Activated T-cell treated with anti-CD3 and anti-CD28 coated beads, Interleukin-2, amount 50 U/mL, for 48 hours (primary cell): ENCODE data around the gene IL17C.

ENCODE experiments used
- DNase-seq, 2 experiments: peaks; one replicate each; pipeline ENCODE4 v3.0.0-alpha.2; 2020

IL17C gene

DNA sequence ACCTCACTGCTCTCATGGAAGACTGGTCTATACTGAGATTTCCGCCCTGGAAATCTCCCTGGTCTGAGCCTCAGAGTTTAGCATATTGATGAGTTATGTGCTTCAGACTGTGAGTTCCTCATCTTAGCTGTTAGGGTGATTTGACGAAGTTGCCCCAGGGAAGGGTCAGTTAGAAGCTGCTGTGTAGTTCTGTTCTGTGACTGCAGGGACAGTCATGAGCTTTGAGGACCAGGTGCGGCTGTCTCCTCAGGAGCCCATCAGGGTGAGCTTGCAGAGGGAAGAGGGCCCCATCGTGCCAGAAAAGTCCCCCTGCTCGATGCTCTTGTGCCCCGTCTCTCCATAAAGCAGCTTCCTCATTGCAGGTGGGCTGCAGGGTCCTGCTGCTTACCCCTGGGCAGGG lies 28.3 kb upstream of the IL17C start:
- no peak for DNase-seq

- DNase-seq: no peak
Measured at GRCh38 chr16:88610909-88611812, 27.2 kb upstream of the IL17C start.

DNA sequence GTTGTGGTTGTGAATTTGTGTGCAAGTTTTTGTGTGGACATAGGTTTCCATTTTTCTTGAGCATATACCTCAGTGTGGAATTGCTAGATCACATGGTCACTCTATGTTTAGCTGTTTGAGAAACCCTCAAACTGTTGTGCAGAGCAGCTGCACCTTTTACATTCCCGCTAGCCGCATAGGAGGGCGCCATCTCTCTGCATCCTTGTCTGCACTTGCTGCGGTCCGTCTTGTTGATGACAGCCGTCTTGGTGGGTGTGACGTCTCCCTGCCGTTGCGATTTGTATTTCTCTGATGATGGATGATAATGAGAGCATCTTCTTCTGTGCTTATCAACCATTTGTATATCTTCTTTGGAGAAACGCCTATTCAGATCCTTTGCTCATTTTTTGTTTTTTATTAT lies 25.1 kb upstream of the IL17C start:
- no peak for DNase-seq

DNA sequence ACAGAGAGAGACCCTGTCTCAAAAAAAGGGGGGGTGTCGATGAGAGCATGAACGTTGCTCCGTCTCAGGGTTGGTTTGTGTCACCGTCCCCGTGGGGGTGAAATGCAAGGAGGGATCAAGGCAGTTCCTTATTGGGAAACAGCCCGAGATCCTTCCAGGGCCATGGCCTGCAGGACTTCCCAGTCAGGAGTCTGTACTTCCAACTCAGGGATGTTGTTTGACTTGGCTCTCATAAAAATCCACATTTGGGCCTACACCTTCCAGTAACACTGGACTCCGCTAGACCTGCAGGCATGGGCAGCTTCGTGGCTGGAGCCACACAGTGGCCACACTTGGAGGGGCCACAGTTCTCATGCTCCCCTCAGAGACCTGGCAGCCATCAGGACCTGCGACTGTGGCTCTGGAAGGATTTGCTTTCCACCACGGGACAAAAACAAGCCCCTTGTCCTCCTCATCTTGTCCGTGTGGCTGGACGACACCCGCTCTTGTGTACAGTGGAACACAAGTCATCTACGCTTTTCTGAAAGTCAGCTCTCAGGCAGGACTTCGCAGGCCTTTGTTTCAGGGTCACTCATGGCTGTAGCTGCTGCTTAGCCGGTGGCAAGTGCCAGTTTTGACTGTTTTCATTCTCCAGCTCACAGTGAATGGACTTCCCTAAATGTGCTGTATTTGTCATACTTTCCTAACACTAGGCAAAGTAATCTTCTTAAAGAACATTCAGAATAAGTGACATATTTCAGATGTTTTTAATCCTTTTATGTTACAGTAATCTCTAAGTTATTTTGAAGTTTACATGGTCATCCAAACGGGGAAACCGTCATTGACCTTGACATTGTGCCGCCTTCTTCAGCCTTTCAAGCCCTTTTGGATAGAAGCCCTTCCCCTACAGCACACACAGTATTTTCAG lies 24.2 kb upstream of the IL17C start:
- no peak for DNase-seq

GRCh38 chr16:88614818-88615580 lies 23.4 kb upstream of the IL17C start:
- no peak for DNase-seq

- no peak for DNase-seq
Measured at GRCh38 chr16:88616320-88616719, 22.1 kb upstream of the IL17C start.

- DNase-seq: no peak
Measured at GRCh38 chr16:88616736-88617135, 21.6 kb upstream of the IL17C start.

DNA sequence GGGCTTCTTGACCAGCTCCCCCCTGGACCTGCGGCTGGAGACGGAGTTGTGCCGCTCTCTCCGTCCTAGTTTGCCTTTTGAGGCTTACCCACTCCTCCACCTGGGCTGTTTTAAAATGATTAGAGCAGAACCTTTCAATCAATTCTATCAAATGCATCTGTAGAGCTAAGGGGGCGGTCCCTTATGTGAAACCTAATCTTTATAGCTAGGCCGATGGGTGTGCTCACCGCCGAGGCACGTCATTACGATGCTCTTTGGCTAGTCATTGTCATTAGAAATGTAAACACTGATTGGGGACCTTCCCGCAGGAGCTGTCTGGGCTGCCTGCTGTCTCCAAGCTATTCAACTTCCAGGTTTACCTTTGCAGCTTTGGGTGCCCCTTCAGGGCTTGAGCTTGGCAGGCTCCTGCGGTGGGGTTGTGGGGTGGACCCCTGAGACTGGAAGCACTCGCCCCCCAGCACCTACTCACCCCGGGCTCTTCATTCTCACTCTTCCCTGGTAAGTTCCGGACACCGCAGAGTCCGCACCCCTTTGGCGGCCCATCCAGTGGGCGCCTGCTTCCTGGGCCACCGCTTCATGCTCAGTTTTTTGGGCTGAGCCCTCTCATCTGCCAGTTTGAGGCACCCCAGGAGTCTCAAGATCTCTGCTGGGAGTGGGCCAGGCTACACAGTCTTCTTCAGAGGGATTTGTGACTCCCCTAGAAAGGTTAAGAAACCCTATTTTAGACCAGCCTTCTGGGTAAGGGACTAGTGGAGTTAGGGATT lies 20.9 kb upstream of the IL17C start:
- DNase-seq: no peak

DNA sequence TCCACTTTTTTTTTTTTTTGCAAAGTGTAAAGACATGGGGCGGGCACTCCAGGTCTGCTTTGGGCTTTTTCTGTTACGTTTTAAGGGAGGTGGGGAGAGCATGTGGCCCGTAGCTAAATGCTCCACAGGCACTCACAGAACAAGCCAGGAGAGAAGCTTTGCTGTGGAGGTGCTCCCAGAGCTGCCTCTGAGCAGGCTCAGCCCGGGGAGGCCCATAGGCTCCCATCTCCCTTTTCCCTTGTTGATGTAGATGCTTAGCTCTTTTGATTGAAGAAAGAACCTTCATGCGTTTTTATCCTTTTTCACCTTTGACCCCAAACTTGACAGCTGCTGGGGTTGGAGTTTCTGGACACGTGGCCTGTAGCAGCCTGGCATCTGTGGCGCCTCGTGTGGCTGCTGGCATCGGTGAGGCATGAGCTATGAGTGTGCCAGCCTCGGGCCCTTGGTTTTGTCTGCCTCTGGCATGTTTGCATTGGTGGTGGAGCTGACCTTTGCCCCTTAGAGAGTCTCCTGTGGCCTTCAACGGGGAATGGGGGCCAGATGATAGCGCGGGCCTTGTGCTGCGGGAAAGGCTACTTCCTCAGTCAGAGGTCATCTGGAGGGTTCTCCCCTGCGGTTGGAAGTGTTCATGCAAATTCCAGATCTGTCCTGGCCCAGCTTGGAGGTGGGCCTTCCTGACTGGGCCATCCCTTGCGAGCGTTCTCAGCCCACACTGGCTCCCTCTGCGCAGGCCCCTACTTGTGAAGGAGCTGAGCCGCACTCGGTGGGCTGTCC lies 20.0 kb upstream of the IL17C start:
- no peak for DNase-seq

DNA sequence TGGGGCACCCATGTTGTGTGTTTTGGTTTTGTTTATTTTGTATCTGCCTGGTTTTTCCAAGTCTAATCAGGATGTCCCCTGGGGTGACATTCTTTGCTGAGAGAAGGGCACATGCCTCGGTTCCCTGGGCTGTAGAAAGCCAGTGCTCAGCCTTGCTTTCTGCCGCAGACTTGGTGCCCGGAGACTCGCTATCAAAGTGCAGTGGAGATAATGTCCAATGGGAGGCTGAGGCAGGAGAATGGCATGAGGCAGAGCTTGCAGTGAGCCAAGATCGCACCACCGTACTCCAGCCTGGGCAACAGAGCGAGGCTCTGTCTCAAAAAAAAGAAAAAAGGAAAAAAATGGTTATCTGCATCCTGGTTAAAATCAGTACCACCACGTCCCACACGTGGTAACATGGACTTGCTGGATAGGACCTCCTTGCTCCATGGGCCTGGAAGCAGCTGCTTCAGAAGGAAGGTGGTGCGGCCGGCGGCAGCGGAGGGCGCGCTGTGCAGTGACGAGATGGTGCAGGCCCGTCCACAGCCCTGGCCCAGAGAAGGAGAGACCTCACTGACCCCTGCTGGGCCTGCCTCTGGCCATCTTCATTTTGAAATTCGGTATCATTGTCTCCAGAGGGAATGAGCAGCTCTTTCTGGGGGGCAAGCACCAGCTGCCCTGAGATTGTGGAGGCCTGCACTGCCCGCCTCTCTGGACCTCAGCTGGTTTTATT lies 19.3 kb upstream of the IL17C start:
- DNase-seq: no peak

GRCh38 chr16:88619859-88620815 lies 18.2 kb upstream of the IL17C start:
- peak; percentile 52 for DNase-seq

- DNase-seq: no peak
Measured at GRCh38 chr16:88622125-88622524, 16.2 kb upstream of the IL17C start.

DNA sequence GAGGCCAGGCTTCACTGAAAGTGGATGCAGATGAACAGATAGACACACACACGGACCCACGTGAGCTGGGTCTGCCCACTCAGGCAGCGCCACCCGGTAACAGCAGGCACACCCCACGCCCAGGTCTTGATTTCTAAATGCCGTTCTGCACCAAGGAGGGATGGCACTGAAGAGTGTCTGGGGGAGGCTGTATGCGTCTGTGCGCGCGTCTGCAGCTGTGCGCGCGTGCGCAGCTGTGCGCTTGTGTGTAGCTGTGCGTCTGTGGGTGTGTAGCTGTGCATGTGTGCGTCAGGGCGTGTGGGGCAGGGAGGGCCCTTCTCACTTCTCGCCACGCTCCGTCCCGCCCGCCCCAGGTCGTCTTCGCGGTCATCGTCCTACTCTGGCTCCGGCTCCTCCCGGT lies 15.5 kb upstream of the IL17C start:
- no peak for DNase-seq

DNA sequence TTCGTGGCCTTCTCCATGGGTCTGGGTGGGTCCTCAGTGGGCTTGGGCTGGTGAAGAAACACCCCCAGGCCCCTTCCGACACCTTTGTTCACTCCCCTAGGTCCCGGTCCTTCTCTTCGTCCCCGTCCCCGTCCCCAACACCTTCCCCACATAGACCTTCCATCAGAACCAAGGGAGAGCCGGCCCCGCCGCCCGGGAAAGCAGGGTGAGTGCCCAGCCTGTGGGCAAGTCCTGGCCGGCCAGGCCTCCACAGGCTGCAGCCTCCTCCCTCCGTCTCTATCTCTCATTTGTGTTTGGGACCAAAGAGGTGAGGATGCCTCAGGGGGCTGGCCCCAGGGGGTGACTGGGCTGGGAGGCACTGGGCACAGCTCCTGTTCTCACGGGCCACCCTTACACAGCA lies 14.5 kb upstream of the IL17C start:
- no peak for DNase-seq

- DNase-seq: no peak
Measured at GRCh38 chr16:88624481-88624880, 13.9 kb upstream of the IL17C start.

DNA sequence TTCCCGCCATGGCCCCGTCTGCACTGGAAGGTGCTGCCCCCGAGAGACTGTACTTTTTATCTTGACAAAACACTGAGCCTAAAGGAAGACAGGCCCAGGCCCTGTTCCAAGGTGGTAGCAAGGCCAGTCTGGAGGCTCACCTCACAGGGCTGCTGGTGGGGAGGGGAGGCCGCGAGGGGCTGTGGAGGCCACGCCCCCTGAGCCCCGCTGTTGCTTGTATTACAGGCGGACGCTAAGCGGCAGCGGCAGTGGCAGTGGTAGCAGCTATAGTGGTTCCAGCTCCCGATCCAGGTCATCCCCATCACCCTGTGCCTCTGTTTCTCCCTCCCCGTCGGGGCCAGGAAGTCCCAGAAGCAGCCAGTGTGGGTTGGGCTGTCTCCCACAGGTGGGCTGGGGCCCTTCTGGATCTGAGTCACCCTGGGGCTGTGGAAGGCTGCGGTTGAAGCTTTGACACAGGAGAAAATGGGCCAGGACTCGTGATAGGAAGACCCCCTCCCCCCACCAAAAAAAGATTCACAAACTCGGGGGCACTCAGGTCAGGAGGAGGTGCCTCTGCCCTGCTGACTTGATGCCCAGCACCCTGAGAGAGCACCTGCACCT lies 13.3 kb upstream of the IL17C start:
- DNase-seq: peak in 1 of 2 experiments; percentile 45

DNA sequence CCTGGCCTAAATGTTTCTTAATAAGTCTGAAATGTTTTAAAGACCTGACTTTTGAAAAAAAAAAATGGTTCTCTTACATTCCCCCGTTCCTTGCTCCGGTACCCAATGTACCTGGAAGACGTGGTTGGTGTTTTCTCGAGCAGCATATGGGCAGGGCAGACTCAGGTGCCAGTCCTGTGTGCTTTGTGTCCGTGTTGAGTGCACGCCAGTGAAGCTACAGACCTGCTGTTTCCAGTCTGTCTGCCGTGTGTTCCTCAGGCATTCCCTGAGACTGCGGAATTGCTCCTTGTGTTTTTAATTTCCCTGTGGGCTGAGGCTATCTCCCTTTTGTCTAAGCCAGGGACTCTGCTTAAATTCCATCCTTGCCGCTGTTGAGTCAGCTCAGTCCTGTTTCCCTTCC lies 11.7 kb upstream of the IL17C start:
- DNase-seq: no peak

DNA sequence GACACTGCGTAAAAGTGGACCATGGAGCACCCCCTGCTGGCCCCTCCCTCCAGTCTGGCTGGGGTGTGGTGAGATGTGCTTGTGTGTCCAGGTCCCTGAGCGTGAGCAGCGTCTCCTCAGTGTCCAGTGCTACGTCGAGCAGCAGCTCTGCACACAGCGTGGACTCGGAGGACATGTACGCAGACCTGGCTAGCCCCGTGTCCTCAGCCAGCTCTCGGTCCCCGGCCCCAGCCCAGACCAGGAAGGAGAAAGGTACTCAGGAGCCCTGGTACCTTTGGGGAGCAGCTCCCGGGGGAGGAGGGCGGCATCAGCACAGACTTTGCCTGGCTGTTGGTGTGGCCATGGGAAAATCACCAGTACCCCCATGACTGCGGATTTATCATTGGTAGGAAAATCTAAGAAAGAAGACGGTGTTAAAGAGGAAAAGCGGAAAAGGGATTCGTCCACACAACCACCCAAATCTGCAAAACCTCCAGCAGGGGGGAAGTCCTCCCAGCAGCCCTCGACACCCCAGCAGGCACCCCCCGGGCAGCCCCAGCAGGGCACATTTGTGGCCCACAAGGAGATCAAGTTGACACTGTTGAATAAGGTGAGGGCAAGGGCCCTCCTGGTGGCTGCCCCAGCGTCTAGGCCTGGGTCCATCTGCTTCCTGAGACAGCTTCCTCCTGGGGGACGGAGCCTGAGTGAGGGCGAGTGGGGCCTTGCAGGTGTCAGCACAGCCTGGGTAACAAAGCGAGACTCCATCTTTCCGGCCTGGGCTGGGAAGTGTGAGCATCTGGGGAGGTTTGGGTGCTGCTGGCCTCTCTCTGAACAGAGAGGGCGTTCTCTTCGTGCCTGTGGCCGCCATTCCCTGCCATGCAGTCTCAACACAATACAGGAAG lies 10.6 kb upstream of the IL17C start:
- no peak for DNase-seq
